ENCODE results near the gene SETD1A.

DNA sequence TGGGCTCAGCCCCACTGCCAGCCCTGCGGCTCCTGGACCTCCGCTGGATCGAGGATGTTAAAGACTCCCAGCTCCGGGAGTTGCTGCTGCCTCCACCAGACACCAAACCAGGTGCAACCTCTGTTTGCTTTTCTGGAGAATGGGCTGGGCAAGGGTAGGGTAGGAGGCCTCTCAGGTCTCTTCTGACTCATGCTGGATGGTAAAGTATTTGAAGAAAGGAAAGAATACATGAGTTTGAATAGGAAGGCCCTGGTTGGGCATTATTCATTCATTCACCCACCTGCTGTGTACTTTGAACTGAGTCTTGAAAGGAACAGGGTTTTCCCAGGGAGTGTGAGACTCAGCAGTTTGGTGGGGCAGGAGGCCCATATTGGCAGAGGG, 15.1 kb upstream of the SETD1A start:
- TF ChIP-seq SRSF9 (IDR thresholded peaks at IDR 0.05; ENCODE audit: borderline replicate concordance, low read depth, low read length): no peak
- TF ChIP-seq ZNF232 (CRISPR knock-in tag; IDR thresholded peaks at IDR 0.05): no peak
- TF ChIP-seq PURB (CRISPR knock-in tag; IDR thresholded peaks at IDR 0.05; ENCODE audit: low read depth): no peak
- no peak for TF ChIP-seq ARNT (IDR thresholded peaks at IDR 0.05)
- no peak for TF ChIP-seq ZNF347 (CRISPR knock-in tag; IDR thresholded peaks at IDR 0.05; ENCODE audit: low read depth)
- TF ChIP-seq BHLHE40 (IDR thresholded peaks at IDR 0.05; ENCODE audit: low read length): no peak
- TF ChIP-seq BRD4 (IDR thresholded peaks at IDR 0.05): no peak
- no peak for TF ChIP-seq CBX3 (IDR thresholded peaks at IDR 0.05; ENCODE audit: borderline replicate concordance in 1 of 2, low read length in 2 of 2)
- TF ChIP-seq POLR2AphosphoS5 (IDR thresholded peaks at IDR 0.05; ENCODE audit: control insufficient read depth, insufficient read depth, low read depth, low read length): no peak
- TF ChIP-seq, protein P1, sequence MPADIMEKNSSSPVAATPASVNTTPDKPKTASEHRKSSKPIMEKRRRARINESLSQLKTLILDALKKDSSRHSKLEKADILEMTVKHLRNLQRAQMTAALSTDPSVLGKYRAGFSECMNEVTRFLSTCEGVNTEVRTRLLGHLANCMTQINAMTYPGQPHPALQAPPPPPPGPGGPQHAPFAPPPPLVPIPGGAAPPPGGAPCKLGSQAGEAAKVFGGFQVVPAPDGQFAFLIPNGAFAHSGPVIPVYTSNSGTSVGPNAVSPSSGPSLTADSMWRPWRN (IDR thresholded peaks at IDR 0.05; ENCODE audit: low read depth): no peak
- TF ChIP-seq, protein P2, sequence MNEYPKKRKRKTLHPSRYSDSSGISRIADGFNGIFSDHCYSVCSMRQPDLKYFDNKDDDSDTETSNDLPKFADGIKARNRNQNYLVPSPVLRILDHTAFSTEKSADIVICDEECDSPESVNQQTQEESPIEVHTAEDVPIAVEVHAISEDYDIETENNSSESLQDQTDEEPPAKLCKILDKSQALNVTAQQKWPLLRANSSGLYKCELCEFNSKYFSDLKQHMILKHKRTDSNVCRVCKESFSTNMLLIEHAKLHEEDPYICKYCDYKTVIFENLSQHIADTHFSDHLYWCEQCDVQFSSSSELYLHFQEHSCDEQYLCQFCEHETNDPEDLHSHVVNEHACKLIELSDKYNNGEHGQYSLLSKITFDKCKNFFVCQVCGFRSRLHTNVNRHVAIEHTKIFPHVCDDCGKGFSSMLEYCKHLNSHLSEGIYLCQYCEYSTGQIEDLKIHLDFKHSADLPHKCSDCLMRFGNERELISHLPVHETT (CRISPR knock-in tag; conservative IDR thresholded peaks at IDR 0.05 in 1 of 2, IDR thresholded peaks at IDR 0.05 in 1 of 2): no peak
- TF ChIP-seq ETV6 (IDR thresholded peaks at IDR 0.05; ENCODE audit: borderline replicate concordance in 1 of 2, low read depth in 2 of 2, low read length in 1 of 2): no peak
- TF ChIP-seq ETV6 (CRISPR knock-in tag; IDR thresholded peaks at IDR 0.05; ENCODE audit: borderline replicate concordance): no peak
- TF ChIP-seq JUNB (CRISPR knock-in tag; conservative IDR thresholded peaks at IDR 0.05): no peak
